Measurements from ENCODE around the gene SIGLEC9.
A peak's percentile ranks its signal among the peaks of the same experiment; 100 is the strongest.

SIGLEC9 gene

DNA sequence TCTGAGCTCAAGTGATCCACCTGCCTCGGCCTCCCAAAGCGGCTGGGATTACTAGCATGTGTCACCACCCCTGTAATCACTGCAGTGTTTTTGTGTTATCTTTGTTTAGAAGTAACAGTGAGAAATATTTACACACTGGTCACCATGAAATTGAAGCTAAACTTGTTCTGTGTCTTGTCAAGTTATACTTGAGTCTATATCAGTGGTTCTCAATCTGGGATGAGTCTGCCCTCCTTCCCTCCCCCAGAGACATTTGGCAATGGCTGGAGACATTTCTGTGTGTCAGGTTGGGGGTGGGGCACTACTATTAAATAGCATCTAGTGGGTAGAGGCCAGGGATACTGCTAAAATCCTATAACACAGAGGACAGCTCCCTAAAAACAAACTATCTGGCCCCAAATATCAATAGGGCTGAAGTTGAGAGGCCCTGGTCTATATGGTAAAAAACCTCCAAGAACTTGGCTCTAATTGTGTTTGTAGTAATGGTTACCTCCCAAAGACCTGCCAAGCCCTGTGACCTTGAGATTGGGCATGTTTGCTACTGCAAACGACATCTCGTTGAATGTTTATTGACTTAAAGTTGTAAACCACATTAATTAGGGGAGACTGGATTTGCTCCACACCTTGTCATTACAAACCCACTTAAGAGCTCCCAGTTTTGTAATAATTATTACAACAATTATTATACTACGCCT lies 23.4 kb upstream of the SIGLEC9 start:
- H3K36me3 ChIP-seq (ENCODE audit: insufficient read depth, low read length) = peaks cover 27% of the 10 kb centered on the region
- H3K9me3 ChIP-seq (ENCODE audit: low read length) = no peaks in the 10 kb centered on the region
- no peaks in the 10 kb centered on the region for H3K4me1 ChIP-seq (ENCODE audit: insufficient read depth, low read length)
- H2AFZ ChIP-seq (ENCODE audit: low read depth, low read length) = no peak overlapping the region
- no peaks in the 10 kb centered on the region for H3K27me3 ChIP-seq (ENCODE audit: insufficient read depth, low read length)
- no peak overlapping the region for H3K4me3 ChIP-seq (ENCODE audit: low read length)

DNA sequence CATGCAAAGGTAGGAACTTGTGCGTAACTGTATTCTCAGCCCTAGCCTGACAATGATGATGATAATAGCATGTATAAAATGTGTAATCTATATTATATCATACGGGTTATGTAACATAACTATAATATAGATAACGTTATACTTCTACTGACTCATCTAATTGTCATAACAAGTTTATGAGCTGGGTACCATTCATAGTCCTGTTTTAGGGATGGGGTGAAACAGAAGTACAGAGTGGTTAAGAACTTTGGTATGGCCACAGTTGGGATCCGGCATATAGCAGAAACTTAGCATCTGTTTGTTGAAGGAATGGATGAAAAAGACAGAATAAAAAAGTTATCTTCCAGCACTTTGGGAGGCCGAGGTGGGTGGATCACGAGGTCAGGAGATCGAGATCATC lies 21.7 kb upstream of the SIGLEC9 start:
- peaks cover 22% of the 10 kb centered on the region for H3K36me3 ChIP-seq (ENCODE audit: insufficient read depth, low read length)
- H3K9me3 ChIP-seq (ENCODE audit: low read length) = no peaks in the 10 kb centered on the region

DNA sequence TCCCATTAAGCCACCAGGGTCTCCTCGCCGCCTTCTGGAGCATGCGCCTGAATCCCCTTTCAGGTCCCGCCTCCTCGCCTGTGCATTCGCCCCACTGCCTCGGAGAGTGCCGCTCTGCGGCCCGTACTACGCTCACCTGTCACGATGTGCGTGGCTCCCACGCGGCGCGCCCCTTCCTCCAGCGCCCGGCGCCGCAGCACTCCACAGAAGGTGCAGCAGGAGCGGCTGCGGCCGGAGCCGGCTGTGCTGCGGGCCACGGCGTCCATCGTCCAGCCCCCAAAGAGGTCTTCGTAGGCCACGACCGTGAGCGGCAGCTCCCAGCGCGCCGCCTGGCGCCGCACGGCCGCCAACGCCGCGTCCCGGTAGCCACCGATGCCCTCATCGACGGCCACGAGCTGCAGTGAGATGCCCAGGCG lies 20.8 kb upstream of the SIGLEC9 start:
- Histone ChIP-seq H3K4me3 (ENCODE audit: low read length) (no peak overlapping the region), H3K9me3 (ENCODE audit: low read length) (no peaks in the 10 kb centered on the region), H3K4me1 (ENCODE audit: insufficient read depth, low read length) (peaks cover 7% of the 10 kb centered on the region), H3K27me3 (ENCODE audit: insufficient read depth, low read length) (no peaks in the 10 kb centered on the region), H2AFZ (ENCODE audit: low read depth, low read length) (no peak overlapping the region), H3K36me3 (ENCODE audit: insufficient read depth, low read length) (peaks cover 19% of the 10 kb centered on the region)

More for the DNA sequence above, 21.7 kb upstream of the SIGLEC9 start:
- no peaks in the 10 kb centered on the region for H3K27me3 ChIP-seq (ENCODE audit: insufficient read depth, low read length)
- H2AFZ ChIP-seq (ENCODE audit: low read depth, low read length) = no peak overlapping the region
- H3K4me1 ChIP-seq (ENCODE audit: insufficient read depth, low read length) = peaks cover 4% of the 10 kb centered on the region
- H3K4me3 ChIP-seq (ENCODE audit: low read length) = no peak overlapping the region

DNA sequence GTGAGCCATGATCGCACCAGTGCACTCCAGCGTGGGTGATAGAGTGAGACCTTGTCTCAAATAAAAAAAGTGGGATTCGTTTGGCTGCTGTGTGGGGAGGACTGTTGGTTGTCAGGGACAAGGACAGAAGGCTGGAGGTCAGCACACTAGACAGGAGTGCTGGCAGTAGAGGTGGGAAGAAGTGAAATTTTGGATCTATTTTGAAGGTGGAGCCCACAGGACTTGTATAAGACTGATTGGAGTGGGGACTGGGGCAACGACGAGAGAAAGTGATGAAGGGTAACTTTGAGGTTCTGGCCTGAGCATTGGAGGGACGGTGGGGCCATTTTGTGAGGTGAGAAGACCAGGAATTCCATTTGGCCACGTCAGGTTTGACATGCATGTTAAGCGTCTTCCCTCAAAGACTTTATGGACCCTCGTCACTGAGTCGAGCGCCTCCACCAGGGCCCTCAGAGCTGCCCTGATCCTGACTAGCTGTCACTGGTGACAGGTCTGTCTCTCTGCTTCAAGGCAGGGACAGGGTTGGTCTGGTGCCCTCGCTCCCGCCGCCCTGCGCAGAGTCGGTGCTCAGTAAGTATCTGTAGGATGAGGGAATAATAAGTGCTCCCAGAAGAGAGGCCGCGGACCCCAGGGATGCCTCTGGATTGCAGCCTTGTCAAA lies 17.2 kb upstream of the SIGLEC9 start:
- Histone ChIP-seq H3K36me3 (ENCODE audit: insufficient read depth, low read length) (peaks cover 9% of the 10 kb centered on the region), H3K27me3 (ENCODE audit: insufficient read depth, low read length) (peaks cover 5% of the 10 kb centered on the region), H2AFZ (ENCODE audit: low read depth, low read length) (peak overlapping the region; percentile 20), H3K9me3 (ENCODE audit: low read length) (no peaks in the 10 kb centered on the region), H3K4me1 (ENCODE audit: insufficient read depth, low read length) (peaks cover 7% of the 10 kb centered on the region), H3K4me3 (ENCODE audit: low read length) (peak overlapping the region; percentile 85)

DNA sequence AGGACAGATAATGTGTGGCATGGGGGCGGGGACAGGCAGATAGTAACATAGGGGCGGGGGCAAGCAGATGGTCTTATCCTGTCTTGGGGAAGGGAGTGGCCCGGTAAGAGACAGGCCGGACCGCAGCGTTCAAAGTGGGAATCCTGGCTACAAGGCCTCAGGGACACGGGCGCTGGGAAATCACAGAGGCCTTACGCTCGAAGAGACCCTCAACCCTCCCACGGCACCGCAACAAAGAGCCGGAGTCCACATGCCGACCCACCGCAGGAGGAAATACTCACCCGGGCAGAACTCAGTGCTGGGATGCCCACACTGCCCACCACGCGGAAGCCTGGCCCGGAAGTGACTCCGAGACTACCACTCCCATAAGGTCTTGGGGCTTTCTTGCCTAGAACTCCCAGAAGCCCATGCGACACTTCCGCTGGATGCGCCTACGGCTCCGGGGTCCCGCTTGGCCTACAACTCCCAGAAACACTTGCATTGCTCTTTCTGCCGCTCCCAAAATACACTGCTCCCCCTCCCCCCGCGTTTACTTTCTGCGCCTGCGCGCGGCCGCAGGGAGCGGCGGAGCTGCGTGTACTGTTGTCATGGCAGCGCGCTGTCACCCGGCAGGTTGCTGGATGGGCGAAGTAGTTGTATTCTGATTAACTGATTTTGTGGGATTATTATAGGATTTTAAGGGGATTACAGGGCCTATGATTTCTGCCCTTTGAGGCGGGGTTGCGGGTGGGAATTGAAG lies 16.5 kb upstream of the SIGLEC9 start, which contains the start of gene CTU1:
Gene CTU1, minus strand, starts transcription at position 344 of the 739 bp plus-strand sequence. CDS start 3,840 bp downstream, outside the sequence.
- H3K4me3 ChIP-seq (ENCODE audit: low read length) = peak within 1 kb of the TSS; percentile 85
- peak within 1 kb of the TSS; percentile 88 for H2AFZ ChIP-seq (ENCODE audit: low read depth, low read length)

DNA sequence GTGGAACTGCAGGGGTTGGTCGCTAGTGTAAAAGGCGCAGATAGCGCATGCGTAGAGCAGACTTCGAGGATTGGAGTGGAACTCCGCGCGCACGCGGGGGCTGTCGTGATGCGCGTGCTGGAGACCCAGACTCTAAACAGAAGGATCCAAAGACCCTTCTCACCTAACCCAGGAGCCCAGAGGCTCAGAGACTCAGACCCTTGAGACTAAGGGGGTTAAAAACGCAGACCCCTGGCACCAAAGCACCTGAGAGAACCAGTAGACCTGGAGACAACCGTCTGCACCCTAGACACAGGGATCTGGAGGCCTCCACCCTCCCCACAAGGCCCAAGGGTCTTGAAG lies 15.9 kb upstream of the SIGLEC9 start:
- H3K36me3 ChIP-seq (ENCODE audit: insufficient read depth, low read length) = peaks cover 2% of the 10 kb centered on the region
- peaks cover 7% of the 10 kb centered on the region for H3K4me1 ChIP-seq (ENCODE audit: insufficient read depth, low read length)
- peak overlapping the region; percentile 88 for H2AFZ ChIP-seq (ENCODE audit: low read depth, low read length)
- peak overlapping the region; percentile 85 for H3K4me3 ChIP-seq (ENCODE audit: low read length)
- peaks cover 10% of the 10 kb centered on the region for H3K27me3 ChIP-seq (ENCODE audit: insufficient read depth, low read length)
- no peaks in the 10 kb centered on the region for H3K9me3 ChIP-seq (ENCODE audit: low read length)

More for the DNA sequence above, 16.5 kb upstream of the SIGLEC9 start, which contains the start of gene CTU1:
- H3K4me1 ChIP-seq (ENCODE audit: insufficient read depth, low read length) = peaks cover 7% of the 10 kb centered on the region
- H3K9me3 ChIP-seq (ENCODE audit: low read length) = no peaks in the 10 kb centered on the region
- H3K36me3 ChIP-seq (ENCODE audit: insufficient read depth, low read length) = peaks cover 3% of the 10 kb centered on the region
- peaks cover 10% of the 10 kb centered on the region for H3K27me3 ChIP-seq (ENCODE audit: insufficient read depth, low read length)

DNA sequence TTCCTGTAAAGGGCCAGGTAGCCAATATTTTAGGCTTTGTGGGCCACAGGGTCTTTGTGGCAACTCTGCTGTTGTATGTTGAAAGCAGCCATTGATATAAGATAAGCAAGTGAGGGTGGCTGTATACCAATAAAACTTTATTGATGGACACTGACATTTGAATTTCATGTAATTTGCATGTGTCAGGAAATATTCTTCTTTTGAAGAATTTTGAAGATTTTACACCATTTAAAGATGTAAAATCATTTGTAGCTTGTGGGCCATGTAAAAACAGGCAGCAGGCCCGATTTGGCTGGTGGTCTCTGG lies 14.1 kb upstream of the SIGLEC9 start:
- Histone ChIP-seq H3K36me3 (ENCODE audit: insufficient read depth, low read length) (no peaks in the 10 kb centered on the region), H3K27me3 (ENCODE audit: insufficient read depth, low read length) (peaks cover 14% of the 10 kb centered on the region), H3K4me3 (ENCODE audit: low read length) (no peak overlapping the region), H2AFZ (ENCODE audit: low read depth, low read length) (no peak overlapping the region), H3K4me1 (ENCODE audit: insufficient read depth, low read length) (peaks cover 7% of the 10 kb centered on the region), H3K9me3 (ENCODE audit: low read length) (no peaks in the 10 kb centered on the region)

DNA sequence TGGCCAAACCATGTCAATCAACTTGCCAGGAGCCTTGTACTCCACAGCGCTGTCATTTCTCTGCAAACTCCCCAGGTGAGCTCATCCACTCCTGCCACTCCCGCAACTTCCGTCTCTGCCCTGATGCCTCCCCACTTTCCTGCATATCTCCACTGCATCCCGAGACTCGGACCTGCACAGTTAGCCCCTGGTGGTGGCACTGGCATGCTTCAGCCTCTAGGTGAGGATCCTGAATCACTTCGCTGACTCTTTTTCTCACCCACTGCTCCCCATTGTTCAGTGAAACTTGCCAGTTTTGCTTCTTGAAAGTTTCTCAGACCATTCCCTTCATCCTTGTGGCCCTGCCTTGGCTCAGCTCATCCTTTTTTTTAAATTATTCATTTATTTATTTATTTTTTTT lies 13.1 kb upstream of the SIGLEC9 start:
- Histone ChIP-seq H3K4me3 (ENCODE audit: low read length) (no peak overlapping the region), H3K9me3 (ENCODE audit: low read length) (no peaks in the 10 kb centered on the region), H3K36me3 (ENCODE audit: insufficient read depth, low read length) (no peaks in the 10 kb centered on the region), H2AFZ (ENCODE audit: low read depth, low read length) (no peak overlapping the region), H3K4me1 (ENCODE audit: insufficient read depth, low read length) (peaks cover 7% of the 10 kb centered on the region), H3K27me3 (ENCODE audit: insufficient read depth, low read length) (peaks cover 14% of the 10 kb centered on the region)

DNA sequence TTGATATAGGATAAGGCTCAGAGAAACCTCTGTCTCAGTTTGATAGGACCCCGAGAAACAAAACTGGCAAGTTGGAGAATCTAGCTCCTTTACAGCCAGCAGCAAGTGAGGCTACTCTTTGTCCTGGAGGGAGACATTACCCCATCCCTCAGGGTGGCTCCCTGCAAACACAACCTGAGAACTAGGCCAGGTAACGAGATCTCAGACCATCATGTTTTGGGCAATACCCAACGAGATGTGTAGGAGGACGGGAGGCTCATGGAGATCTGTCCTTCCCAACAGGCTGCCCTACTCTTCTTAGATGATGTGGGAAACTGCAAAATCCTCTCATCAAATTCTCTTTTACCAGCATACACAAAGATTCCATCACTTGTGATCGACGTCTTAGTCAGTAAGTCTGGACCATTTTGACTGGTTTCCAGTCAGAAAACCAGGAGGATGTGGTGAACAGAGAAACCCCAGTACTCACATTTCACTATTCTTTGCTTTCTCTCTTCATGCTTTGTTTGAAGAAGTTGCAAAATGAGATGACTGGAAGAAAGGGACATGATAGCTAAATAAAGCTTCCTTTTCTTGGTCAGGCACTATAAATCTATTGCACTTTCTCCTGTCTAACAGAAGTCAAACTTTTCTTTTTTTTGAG lies 10.5 kb upstream of the SIGLEC9 start:
- Histone ChIP-seq H3K27me3 (ENCODE audit: insufficient read depth, low read length) (peaks cover 15% of the 10 kb centered on the region), H2AFZ (ENCODE audit: low read depth, low read length) (no peak overlapping the region), H3K36me3 (ENCODE audit: insufficient read depth, low read length) (no peaks in the 10 kb centered on the region), H3K9me3 (ENCODE audit: low read length) (no peaks in the 10 kb centered on the region), H3K4me3 (ENCODE audit: low read length) (no peak overlapping the region), H3K4me1 (ENCODE audit: insufficient read depth, low read length) (no peaks in the 10 kb centered on the region)

DNA sequence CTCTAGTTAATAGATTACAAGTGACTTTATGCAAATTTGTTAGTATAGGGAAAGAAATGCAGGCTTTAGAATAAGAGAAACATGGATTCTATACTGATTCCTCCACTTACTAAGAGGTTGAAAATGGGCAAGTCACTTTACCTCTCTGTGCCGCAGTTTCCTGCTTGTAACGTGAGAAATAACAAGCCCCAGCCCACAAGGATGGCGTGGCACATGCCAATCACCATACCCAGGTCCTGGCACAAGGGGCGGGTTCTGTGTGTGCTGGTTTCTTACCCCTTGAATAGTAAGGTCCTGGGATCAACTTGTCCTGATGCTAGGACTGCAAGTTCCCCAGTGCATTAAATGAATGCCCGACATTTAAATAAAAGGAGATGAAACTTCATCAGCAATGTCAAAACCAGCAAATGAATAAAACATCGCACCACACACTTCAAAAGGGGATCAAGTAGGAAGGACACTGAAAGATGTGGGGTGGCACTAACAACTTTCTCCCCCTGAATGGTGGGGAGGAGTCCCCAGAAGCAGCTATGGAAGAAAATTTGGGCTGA lies 7.9 kb upstream of the SIGLEC9 start:
- H3K27me3 ChIP-seq (ENCODE audit: insufficient read depth, low read length) = peaks cover 25% of the 10 kb centered on the region
- no peak overlapping the region for H2AFZ ChIP-seq (ENCODE audit: low read depth, low read length)
- no peaks in the 10 kb centered on the region for H3K9me3 ChIP-seq (ENCODE audit: low read length)
- no peaks in the 10 kb centered on the region for H3K36me3 ChIP-seq (ENCODE audit: insufficient read depth, low read length)
- H3K4me3 ChIP-seq (ENCODE audit: low read length) = no peak overlapping the region
- no peaks in the 10 kb centered on the region for H3K4me1 ChIP-seq (ENCODE audit: insufficient read depth, low read length)

DNA sequence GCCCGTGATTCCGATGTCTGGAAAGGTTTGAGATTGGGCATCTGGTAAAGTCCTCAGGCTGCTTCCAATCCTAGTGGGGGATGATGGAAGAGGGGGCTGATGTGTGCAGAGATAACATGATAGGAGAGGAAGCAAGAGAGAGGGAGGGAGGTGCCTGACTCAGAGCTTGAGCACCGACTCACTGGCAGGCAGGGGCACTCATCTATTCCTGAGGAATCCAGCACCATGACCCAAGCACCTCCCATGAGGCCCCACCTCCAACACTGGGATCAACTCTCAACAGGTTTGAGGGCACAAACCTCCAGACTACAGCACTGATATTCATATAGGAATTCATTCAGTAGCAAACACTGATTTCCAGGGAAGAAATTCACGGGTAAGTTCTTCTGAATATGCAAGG lies 5.6 kb upstream of the SIGLEC9 start:
- Histone ChIP-seq H3K4me1 (ENCODE audit: insufficient read depth, low read length) (no peaks in the 10 kb centered on the region), H3K9me3 (ENCODE audit: low read length) (no peaks in the 10 kb centered on the region), H3K36me3 (ENCODE audit: insufficient read depth, low read length) (no peaks in the 10 kb centered on the region), H3K27me3 (ENCODE audit: insufficient read depth, low read length) (peaks cover 17% of the 10 kb centered on the region), H2AFZ (ENCODE audit: low read depth, low read length) (no peak overlapping the region), H3K4me3 (ENCODE audit: low read length) (no peak overlapping the region)

DNA sequence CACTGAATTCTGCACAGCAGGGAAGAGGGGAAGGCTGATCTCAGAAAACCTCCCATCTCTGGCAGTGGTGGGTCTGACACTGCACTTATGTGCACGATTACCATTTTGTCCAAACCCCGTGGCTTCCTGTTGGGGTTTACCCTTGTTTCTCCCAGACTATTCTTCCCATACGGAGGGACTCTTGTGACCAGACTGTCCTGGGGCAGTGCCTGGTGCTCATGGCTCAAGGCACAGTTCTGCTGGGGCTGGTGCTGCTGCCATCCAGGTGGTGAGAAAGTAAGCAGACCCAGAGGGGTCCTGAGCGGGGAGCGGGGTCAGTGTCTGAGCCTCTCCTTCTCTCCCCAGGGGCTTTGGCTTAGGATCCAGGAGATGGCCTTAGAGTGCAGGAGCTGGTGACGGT lies 5.1 kb upstream of the SIGLEC9 start:
- Histone ChIP-seq H3K9me3 (ENCODE audit: low read length) (no peaks in the 10 kb centered on the region), H2AFZ (ENCODE audit: low read depth, low read length) (no peak overlapping the region), H3K27me3 (ENCODE audit: insufficient read depth, low read length) (peaks cover 15% of the 10 kb centered on the region), H3K4me3 (ENCODE audit: low read length) (no peak overlapping the region), H3K4me1 (ENCODE audit: insufficient read depth, low read length) (no peaks in the 10 kb centered on the region), H3K36me3 (ENCODE audit: insufficient read depth, low read length) (no peaks in the 10 kb centered on the region)

DNA sequence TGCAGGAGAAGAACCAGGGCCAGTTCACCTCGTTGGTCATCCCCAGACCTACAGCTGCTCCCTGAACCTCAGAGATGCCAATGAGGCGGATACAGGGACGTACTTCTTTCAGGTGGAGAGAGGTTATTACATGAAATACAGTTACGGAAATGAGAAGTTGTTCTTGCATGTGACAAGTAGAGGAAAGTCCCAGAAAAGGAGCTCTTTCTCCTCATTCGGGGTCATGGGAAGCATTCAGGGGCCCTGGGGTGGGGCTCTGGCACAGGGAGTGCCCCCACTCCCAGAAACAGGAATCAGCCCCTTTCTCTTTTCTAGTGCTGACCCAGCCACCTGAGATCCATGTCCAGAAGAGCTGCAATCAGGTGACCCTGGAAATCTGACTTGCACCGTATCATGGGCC lies 4.5 kb upstream of the SIGLEC9 start:
- H3K9me3 ChIP-seq (ENCODE audit: low read length) = no peaks in the 10 kb centered on the region
- no peak overlapping the region for H3K4me3 ChIP-seq (ENCODE audit: low read length)
- H3K27me3 ChIP-seq (ENCODE audit: insufficient read depth, low read length) = peaks cover 15% of the 10 kb centered on the region
- H3K4me1 ChIP-seq (ENCODE audit: insufficient read depth, low read length) = no peaks in the 10 kb centered on the region
- H2AFZ ChIP-seq (ENCODE audit: low read depth, low read length) = no peak overlapping the region
- no peaks in the 10 kb centered on the region for H3K36me3 ChIP-seq (ENCODE audit: insufficient read depth, low read length)
